ENCODE data around the gene ITGA4. TPM values are rescaled to one million over a fixed set of nuclear protein-coding genes. Genes with fewer than 3 reads are reported as not detected.

The ITGA4 gene
- total RNA-seq, 1 donor from 2014 or later, result 74.4 TPM

GRCh38 chr2:181566334-181567032 is 109.3 kb downstream of the ITGA4 start:
- H3K4me1 Mint-ChIP-seq, result peaks cover 2% of the 10 kb centered on the region
- DNase-seq (ENCODE audit: low read depth, low spot score), result no peak
- H3K4me3 Mint-ChIP-seq, result no peak overlapping the region
- no peaks in the 10 kb centered on the region for H3K36me3 Mint-ChIP-seq (ENCODE audit: low read depth)
- H3K9me3 Mint-ChIP-seq, result no peaks in the 10 kb centered on the region
- no peaks in the 10 kb centered on the region for H3K27me3 Mint-ChIP-seq (ENCODE audit: low read depth)
- H3K27ac Mint-ChIP-seq (ENCODE audit: unreplicated experiment), result no peak overlapping the region
- TF ChIP-seq CTCF (conservative IDR thresholded peaks at IDR 0.05), result no peak

DNA sequence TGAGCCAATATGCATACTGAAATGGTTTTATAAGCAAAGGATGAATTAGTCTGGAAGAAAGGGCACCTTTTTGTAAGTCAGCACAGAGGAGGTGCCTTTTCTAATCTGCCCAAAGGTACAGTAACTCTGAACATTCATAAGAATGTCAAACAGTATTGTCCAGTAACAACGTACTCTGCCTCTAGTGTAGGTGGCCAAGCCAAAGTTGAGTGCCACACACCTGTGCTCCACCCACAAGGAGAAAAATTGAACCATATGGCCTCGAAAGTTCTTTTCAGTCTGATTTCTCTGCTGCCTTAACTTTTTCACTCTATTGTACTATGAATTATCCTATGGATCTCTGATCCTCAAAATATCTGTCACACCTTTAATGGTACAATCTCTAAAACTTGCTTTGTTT is 112.9 kb downstream of the ITGA4 start:
- Mint-ChIP-seq H3K9me3 (no peaks in the 10 kb centered on the region), H3K27me3 (ENCODE audit: low read depth) (no peaks in the 10 kb centered on the region), H3K4me1 (peaks cover 32% of the 10 kb centered on the region), H3K27ac (ENCODE audit: unreplicated experiment) (no peak overlapping the region), H3K36me3 (ENCODE audit: low read depth) (no peaks in the 10 kb centered on the region), H3K4me3 (no peak overlapping the region)
- no peak for DNase-seq (ENCODE audit: low read depth, low spot score)
- no peak for TF ChIP-seq CTCF (conservative IDR thresholded peaks at IDR 0.05)

DNA sequence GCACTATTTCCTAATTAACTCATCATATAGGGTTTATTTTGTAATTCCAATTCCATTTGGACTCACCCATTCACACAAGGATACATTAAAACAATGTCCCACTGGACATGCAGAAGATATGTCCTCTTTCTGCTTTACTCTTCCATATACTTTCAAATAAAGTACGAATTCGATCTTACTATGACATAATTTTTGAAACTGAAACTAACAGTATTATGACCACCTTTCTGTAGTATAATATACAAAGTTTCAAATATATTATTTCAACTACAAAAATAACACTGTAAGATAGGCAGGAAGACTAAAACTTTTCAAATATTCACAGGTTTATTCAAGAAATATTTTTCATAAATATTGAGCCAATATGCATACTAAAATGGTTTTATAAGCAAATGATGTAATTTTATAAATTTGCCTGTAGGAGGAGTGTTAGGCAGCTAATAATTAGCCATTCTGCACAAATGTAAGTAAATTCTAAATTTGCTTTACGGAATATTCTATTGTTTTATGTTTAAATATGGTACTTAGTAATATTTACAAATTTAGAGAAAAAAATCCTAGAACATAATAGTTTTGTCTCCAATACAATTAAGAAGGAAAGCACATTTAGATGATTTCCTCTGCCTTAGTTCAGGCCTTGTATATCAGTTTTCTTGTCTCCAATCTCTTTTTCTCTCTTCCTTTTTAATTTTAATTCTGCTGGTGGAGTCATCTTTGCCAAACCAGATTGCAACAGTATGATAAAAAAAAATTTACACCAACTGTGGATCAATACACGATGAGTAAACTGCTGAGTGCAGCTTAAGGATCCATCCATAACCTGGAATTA is 113.9 kb downstream of the ITGA4 start:
- Mint-ChIP-seq H3K36me3 (ENCODE audit: low read depth) (no peaks in the 10 kb centered on the region), H3K9me3 (no peaks in the 10 kb centered on the region), H3K4me3 (no peak overlapping the region), H3K27ac (ENCODE audit: unreplicated experiment) (no peak overlapping the region), H3K4me1 (peaks cover 32% of the 10 kb centered on the region), H3K27me3 (ENCODE audit: low read depth) (no peaks in the 10 kb centered on the region)
- no peak for DNase-seq (ENCODE audit: low read depth, low spot score)
- peak; percentile 51 for TF ChIP-seq CTCF (conservative IDR thresholded peaks at IDR 0.05)

DNA sequence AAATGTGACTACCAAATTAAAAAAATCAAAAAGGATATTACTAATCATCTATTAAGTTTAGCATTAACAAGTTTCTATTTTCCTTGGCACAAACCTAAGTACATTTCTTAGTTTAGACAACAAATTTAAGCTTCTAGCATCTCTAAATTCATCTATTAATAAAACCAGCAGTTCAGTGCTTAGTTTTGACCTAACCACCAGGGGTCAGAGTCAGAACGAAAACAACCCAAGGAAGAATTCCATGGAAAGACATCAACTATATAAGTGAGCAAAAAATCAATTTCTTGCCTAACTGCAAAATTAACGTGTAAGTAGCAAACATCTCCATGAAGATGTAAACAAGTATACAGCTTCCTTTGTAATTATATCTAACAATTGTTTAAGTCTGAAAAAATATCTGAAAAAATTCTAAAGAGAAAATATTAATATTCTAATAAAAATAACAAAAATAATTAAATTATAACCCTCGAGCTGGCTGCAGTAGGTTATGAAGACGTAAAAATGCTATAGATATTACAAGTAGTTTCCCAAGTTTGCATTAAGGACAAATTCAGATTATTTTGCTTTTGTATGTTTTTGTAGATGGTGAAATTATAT is 116.1 kb downstream of the ITGA4 start:
- no peak for DNase-seq (ENCODE audit: low read depth, low spot score)
- H3K27me3 Mint-ChIP-seq (ENCODE audit: low read depth), result no peaks in the 10 kb centered on the region
- peaks cover 32% of the 10 kb centered on the region for H3K4me1 Mint-ChIP-seq
- peak; percentile 73 for TF ChIP-seq CTCF (conservative IDR thresholded peaks at IDR 0.05)
- H3K4me3 Mint-ChIP-seq, result no peak overlapping the region
- H3K9me3 Mint-ChIP-seq, result no peaks in the 10 kb centered on the region
- no peaks in the 10 kb centered on the region for H3K36me3 Mint-ChIP-seq (ENCODE audit: low read depth)
- no peak overlapping the region for H3K27ac Mint-ChIP-seq (ENCODE audit: unreplicated experiment)

DNA sequence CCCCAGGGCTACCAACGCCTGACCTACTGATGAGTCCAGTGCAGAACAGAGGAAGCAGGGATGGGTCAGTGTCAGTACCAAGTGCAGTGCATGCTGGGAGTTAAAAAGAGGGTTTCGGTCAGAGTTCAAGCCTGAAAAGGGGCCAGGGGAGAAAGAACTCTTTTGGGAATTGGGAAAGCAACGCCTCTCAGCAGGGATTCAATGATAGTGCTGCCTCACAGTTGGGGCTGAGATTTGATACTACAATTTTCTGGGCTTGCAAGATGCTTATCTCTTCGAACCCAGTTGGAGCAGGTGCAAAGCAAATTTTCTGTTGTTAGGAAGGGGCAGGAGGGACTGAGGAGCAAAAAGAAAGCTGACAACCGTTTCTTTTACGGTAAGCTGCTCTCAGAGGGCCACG is 117.1 kb downstream of the ITGA4 start:
- no peaks in the 10 kb centered on the region for H3K9me3 Mint-ChIP-seq
- TF ChIP-seq CTCF (conservative IDR thresholded peaks at IDR 0.05), result no peak
- no peak overlapping the region for H3K27ac Mint-ChIP-seq (ENCODE audit: unreplicated experiment)
- DNase-seq (ENCODE audit: low read depth, low spot score), result peak; percentile 5
- no peak overlapping the region for H3K4me3 Mint-ChIP-seq
- H3K4me1 Mint-ChIP-seq, result peaks cover 32% of the 10 kb centered on the region
- H3K27me3 Mint-ChIP-seq (ENCODE audit: low read depth), result no peaks in the 10 kb centered on the region
- no peaks in the 10 kb centered on the region for H3K36me3 Mint-ChIP-seq (ENCODE audit: low read depth)

All from neural crest cell (in vitro differentiated cells).